ENCODE results near the gene LYSMD1. TPM values are rescaled to one million over a fixed set of nuclear protein-coding genes. Genes with fewer than 3 reads are reported as not detected.
A peak's percentile ranks its signal among the peaks of the same experiment; 100 is the strongest.
"Not testable (repeated sequence)": the region's sequence is repeated elsewhere in the genome, so short reads cannot be mapped to it uniquely, and the experiment has no call there.

Gene LYSMD1
- total RNA-seq, 5 donors from 2014 or later (not counting 1 experiment from before 2014, with no cell fraction given), result 0.68 to 3.2 (median 2.3) TPM

- H3K4me3 Mint-ChIP-seq, result peak overlapping the region; percentile 98 to 100 (median 99)
These were observed 34.3 kb upstream of the LYSMD1 start for GRCh38 chr1:151199873-151200581.

GRCh38 chr1:151198254-151199127 lies 32.8 kb upstream of the LYSMD1 start, which contains the start of gene PIP5K1A:
PIP5K1A (plus strand) TSS chr1:151198552; CDS start chr1:151198997, 445 bp downstream.
- DNase-seq (peak; percentile 94 to 100 (median 99)), ATAC-seq (replicated peaks in 1 of 4) (peak; percentile 96 to 99 (median 98))
- no peaks in the 10 kb centered on the region for H3K27me3 Mint-ChIP-seq
- no peaks in the 10 kb centered on the region for H3K9me3 Mint-ChIP-seq
- Histone ChIP-seq H3K36me3 (ENCODE audit: control insufficient read depth in 2 of 2, extremely low read depth in 1 of 2, insufficient read depth in 1 of 2, low read length in 1 of 2) (no peaks in the 10 kb centered on the region), H3K27ac (ENCODE audit: low read length) (peak within 1 kb of the TSS; percentile 64), H3K4me3 (ENCODE audit: control insufficient read depth in 1 of 2, extremely low read depth in 1 of 2, low read length in 1 of 2) (peak within 1 kb of the TSS; percentile 73 to 97), H3K27me3 (replicated peaks in 1 of 2; ENCODE audit: control insufficient read depth in 2 of 2, extremely low read depth in 1 of 2, insufficient read depth in 2 of 2, low read length in 1 of 2) (no peaks in the 10 kb centered on the region), H3K9me3 (no peaks in the 10 kb centered on the region), H3K4me1 (ENCODE audit: control insufficient read depth in 1 of 2, extremely low read depth in 1 of 2, insufficient read depth in 2 of 2, low read length in 2 of 2) (peaks cover 16 to 32% of the 10 kb centered on the region in 2 experiments)
- 1% methylated on average over 60 of the region's 60 CpGs for WGBS (ENCODE audit: insufficient coverage)
- H3K4me1 Mint-ChIP-seq, result peaks cover 40 to 49% (median 45%) of the 10 kb centered on the region in 3 donors
- peak within 1 kb of the TSS; percentile 98 to 100 (median 99) for H3K4me3 Mint-ChIP-seq
- ChIA-PET POLR2A (interaction anchor here in 1 of 2 donors (0.6 to 1.4 kb wide), 2 partner anchors 8 to 53 kb away, joined by 3 to 5 read pairs; partner anchors contain the start of gene VPS72), CTCF (interaction anchor here in 1 of 2 donors (0.6 kb wide), 2 partner anchors 98 to 1011 kb away, joined by 3 to 5 read pairs; no protein-coding TSS in a partner anchor)
- peaks cover 3% of the 10 kb centered on the region for H3K36me3 Mint-ChIP-seq
- peak within 1 kb of the TSS; percentile 94 to 95 for H3K27ac Mint-ChIP-seq

More at GRCh38 chr1:151199873-151200581, 34.3 kb upstream of the LYSMD1 start:
- CTCF ChIA-PET, result interaction anchor here in 1 of 2 donors (0.5 kb wide), 1 partner anchor 99 kb away, joined by 4 read pairs; no protein-coding TSS in a partner anchor
- H3K27ac Mint-ChIP-seq, result peak overlapping the region; percentile 94 to 95
- no peaks in the 10 kb centered on the region for H3K9me3 Mint-ChIP-seq
- Histone ChIP-seq H3K27me3 (replicated peaks in 1 of 2; ENCODE audit: control insufficient read depth in 2 of 2, extremely low read depth in 1 of 2, insufficient read depth in 2 of 2, low read length in 1 of 2) (no peaks in the 10 kb centered on the region), H3K36me3 (ENCODE audit: control insufficient read depth in 2 of 2, extremely low read depth in 1 of 2, insufficient read depth in 1 of 2, low read length in 1 of 2) (peaks cover 0 to 3% of the 10 kb centered on the region in 2 donors), H3K4me3 (ENCODE audit: control insufficient read depth in 1 of 2, extremely low read depth in 1 of 2, low read length in 1 of 2) (peak overlapping the region; percentile 73 to 97), H3K27ac (ENCODE audit: low read length) (peak overlapping the region; percentile 27), H3K9me3 (no peaks in the 10 kb centered on the region), H3K4me1 (ENCODE audit: control insufficient read depth in 1 of 2, extremely low read depth in 1 of 2, insufficient read depth in 2 of 2, low read length in 2 of 2) (peaks cover 16 to 37% of the 10 kb centered on the region in 2 experiments)
- ATAC-seq (replicated peaks in 1 of 4), result no peak
- no peaks in the 10 kb centered on the region for H3K27me3 Mint-ChIP-seq
- H3K36me3 Mint-ChIP-seq, result peaks cover 3% of the 10 kb centered on the region
- 35% methylated on average over 7 of the region's 11 CpGs for WGBS (ENCODE audit: insufficient coverage)
- POLR2A ChIA-PET, result interaction anchor here (0.5 to 1.0 kb wide), 3 partner anchors 10 to 217 kb away, joined by 4 to 7 read pairs (median 5); partner anchors contain the start of gene VPS72 (in 1 of the 2)
- DNase-seq, result peak in 1 of 35 experiments; percentile 25
- H3K4me1 Mint-ChIP-seq, result peaks cover 51 to 58% (median 55%) of the 10 kb centered on the region in 3 donors

DNA sequence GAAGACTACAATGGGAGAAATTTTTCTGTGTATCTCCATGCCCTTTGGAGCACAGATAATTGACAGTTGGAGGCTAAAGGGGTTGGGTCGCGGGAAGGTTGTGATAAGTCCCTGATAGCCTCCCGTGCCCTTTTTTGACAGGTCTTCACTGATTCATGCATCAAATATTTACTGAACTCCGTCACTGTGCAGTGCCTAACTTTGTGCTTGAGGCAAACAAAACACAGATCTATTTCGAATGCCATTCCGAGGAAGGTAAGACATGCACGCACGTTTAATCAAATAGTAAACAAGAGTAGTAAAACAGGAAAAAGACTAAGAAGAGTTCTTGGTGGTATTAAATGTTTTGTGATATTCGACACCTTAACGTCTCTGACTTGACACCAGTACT lies 32.2 kb upstream of the LYSMD1 start:
- CTCF ChIA-PET, result no interaction called here

GRCh38 chr1:151196292-151196800 lies 30.6 kb upstream of the LYSMD1 start:
- Histone ChIP-seq H3K27ac (ENCODE audit: low read length) (no peak overlapping the region), H3K9me3 (no peaks in the 10 kb centered on the region), H3K36me3 (ENCODE audit: control insufficient read depth in 2 of 2, extremely low read depth in 1 of 2, insufficient read depth in 1 of 2, low read length in 1 of 2) (no peaks in the 10 kb centered on the region), H3K27me3 (replicated peaks in 1 of 2; ENCODE audit: control insufficient read depth in 2 of 2, extremely low read depth in 1 of 2, insufficient read depth in 2 of 2, low read length in 1 of 2) (no peaks in the 10 kb centered on the region), H3K4me3 (ENCODE audit: control insufficient read depth in 1 of 2, extremely low read depth in 1 of 2, low read length in 1 of 2) (no peak overlapping the region), H3K4me1 (ENCODE audit: control insufficient read depth in 1 of 2, extremely low read depth in 1 of 2, insufficient read depth in 2 of 2, low read length in 2 of 2) (peaks cover 16 to 28% of the 10 kb centered on the region in 2 experiments)
- 53% methylated on average over 8 of the region's 14 CpGs for WGBS (ENCODE audit: insufficient coverage)
- Mint-ChIP-seq H3K9me3 (no peaks in the 10 kb centered on the region), H3K27ac (peak overlapping the region in 1 of 2 donors; percentile 69), H3K4me1 (peaks cover 34 to 37% (median 36%) of the 10 kb centered on the region in 3 donors), H3K4me3 (peak overlapping the region in 2 of 3 donors; percentile 40 to 42), H3K27me3 (no peaks in the 10 kb centered on the region), H3K36me3 (peaks cover 3% of the 10 kb centered on the region)
- DNase-seq (peak in 32 of 35 experiments; percentile 8 to 78 (median 40)), ATAC-seq (replicated peaks in 1 of 4) (peak in 1 of 4 experiments; percentile 28)
- ChIA-PET CTCF (interaction anchor here (0.7 to 1.8 kb wide), 4 partner anchors 23 to 190 kb away, joined by 7 to 14 read pairs (median 8); partner anchors contain the start of gene MINDY1 (in 1 of the 2)), POLR2A (interaction anchor here in 1 of 2 donors (0.6 kb wide), 1 partner anchor 61 kb away, joined by 3 read pairs; no protein-coding TSS in a partner anchor)

More for the DNA sequence above, 32.2 kb upstream of the LYSMD1 start:
- peak overlapping the region; percentile 64 for H3K27ac ChIP-seq (ENCODE audit: low read length)
- Mint-ChIP-seq H3K36me3 (peaks cover 3% of the 10 kb centered on the region), H3K4me3 (peak overlapping the region; percentile 98 to 100 (median 99)), H3K9me3 (no peaks in the 10 kb centered on the region), H3K4me1 (peaks cover 40 to 47% (median 45%) of the 10 kb centered on the region in 3 donors), H3K27me3 (no peaks in the 10 kb centered on the region), H3K27ac (peak overlapping the region; percentile 94 to 95)
- peak overlapping the region; percentile 73 to 97 for H3K4me3 ChIP-seq (ENCODE audit: control insufficient read depth in 1 of 2, extremely low read depth in 1 of 2, low read length in 1 of 2)
- peaks cover 16 to 32% of the 10 kb centered on the region in 2 experiments for H3K4me1 ChIP-seq (ENCODE audit: control insufficient read depth in 1 of 2, extremely low read depth in 1 of 2, insufficient read depth in 2 of 2, low read length in 2 of 2)
- ATAC-seq (replicated peaks in 1 of 4) (no peak), DNase-seq (no peak)
- H3K9me3 ChIP-seq, result no peaks in the 10 kb centered on the region
- POLR2A ChIA-PET, result interaction anchor here in 1 of 2 donors (1.4 kb wide), 1 partner anchor 8 kb away, joined by 3 read pairs; the partner anchor contains the start of gene VPS72
- no peaks in the 10 kb centered on the region for H3K27me3 ChIP-seq (replicated peaks in 1 of 2; ENCODE audit: control insufficient read depth in 2 of 2, extremely low read depth in 1 of 2, insufficient read depth in 2 of 2, low read length in 1 of 2)
- no peaks in the 10 kb centered on the region for H3K36me3 ChIP-seq (ENCODE audit: control insufficient read depth in 2 of 2, extremely low read depth in 1 of 2, insufficient read depth in 1 of 2, low read length in 1 of 2)
- 16% methylated on average over 7 of the region's 10 CpGs for WGBS (ENCODE audit: insufficient coverage)

DNA sequence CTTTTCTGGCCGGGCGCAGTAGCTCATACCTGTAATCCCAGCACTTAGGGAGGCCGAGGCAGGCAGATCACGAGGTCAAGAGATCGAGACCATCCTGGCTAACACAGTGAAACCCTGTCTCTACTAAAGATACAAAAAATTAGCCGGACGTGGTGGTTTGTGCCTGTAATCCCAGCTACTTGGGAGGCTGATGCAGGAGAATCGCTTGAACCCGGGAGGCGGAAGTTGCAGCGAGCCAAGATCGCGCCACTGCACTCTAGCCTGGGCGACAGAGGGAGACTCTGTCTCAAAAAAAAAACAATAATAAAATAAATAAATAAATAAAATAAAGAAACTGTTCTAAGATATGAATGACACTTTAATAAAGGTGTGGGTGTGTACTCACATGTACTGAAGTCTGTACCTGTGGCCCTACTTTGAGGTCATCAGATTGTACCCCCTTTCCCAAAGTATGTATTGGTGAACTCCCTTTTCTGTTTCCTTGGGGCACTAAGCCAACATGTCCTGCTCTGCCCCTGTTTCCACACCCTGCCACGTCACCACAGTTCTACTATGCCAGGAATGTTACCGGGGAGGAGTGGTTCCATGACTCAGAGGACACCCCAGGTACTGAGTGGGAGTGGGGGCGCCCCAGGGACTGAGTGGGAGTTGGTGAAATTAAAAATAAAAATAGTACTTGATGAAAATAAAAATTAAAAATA lies 29.3 kb upstream of the LYSMD1 start:
- DNase-seq; H3K9me3 ChIP-seq; H3K36me3 ChIP-seq (ENCODE audit: control insufficient read depth in 2 of 2, extremely low read depth in 1 of 2, insufficient read depth in 1 of 2, low read length in 1 of 2); H3K27me3 ChIP-seq (replicated peaks in 1 of 2; ENCODE audit: control insufficient read depth in 2 of 2, extremely low read depth in 1 of 2, insufficient read depth in 2 of 2, low read length in 1 of 2); H3K9me3 Mint-ChIP-seq; H3K4me3 Mint-ChIP-seq; H3K27ac Mint-ChIP-seq; ATAC-seq (replicated peaks in 1 of 4); H3K4me3 ChIP-seq (ENCODE audit: control insufficient read depth in 1 of 2, extremely low read depth in 1 of 2, low read length in 1 of 2); H3K27me3 Mint-ChIP-seq; H3K27ac ChIP-seq (ENCODE audit: low read length); H3K36me3 Mint-ChIP-seq: not testable (repeated sequence)
- H3K4me1 Mint-ChIP-seq, result peaks cover 35 to 41% (median 36%) of the 10 kb centered on the region in 3 donors
- H3K4me1 ChIP-seq (ENCODE audit: control insufficient read depth in 1 of 2, extremely low read depth in 1 of 2, insufficient read depth in 2 of 2, low read length in 2 of 2), result peaks cover 10 to 29% of the 10 kb centered on the region in 2 experiments
- WGBS (ENCODE audit: insufficient coverage), result no CpG with 5 or more reads among the region's 17 CpGs
- CTCF ChIA-PET, result interaction anchor here (0.6 to 1.8 kb wide), 5 partner anchors 57 to 133 kb away, joined by 3 to 8 read pairs (median 4); no protein-coding TSS in a partner anchor
- POLR2A ChIA-PET, result interaction anchor here in 1 of 2 donors (0.9 kb wide), 1 partner anchor 31 kb away, joined by 6 read pairs; no protein-coding TSS in a partner anchor

Data from T-cell (primary cell).